Caco-2 (cell line): Measurements from ENCODE around the gene CYTH4. TPM values are rescaled to one million over a fixed set of nuclear protein-coding genes. Genes with fewer than 3 reads are reported as not detected.

Experiments
- BruUV-seq: library from RNA; stranded (reverse); fragments of 400-500 nt; replicated peaks from 2 replicates; lab custom pipeline; 2021; lab: Mats Ljungman, UMichigan
- CTCF ChIA-PET: fragments of 300-600 bp; sonication (Branson Sonifier 250); formaldehyde crosslinking; loops from one replicate; lab custom pipeline; 2022; ENCODE audit warnings: antibody characterized with exemption; lab: Charles Lee
- POLR2A ChIA-PET: fragments of 300-600 bp; sonication (Branson Sonifier 250); formaldehyde crosslinking; loops from one replicate; lab custom pipeline; 2022; ENCODE audit warnings: antibody characterized with exemption; lab: Charles Lee
- DNase-seq, 2 experiments: peaks; one replicate each; pipeline versions ENCODE4 v3.0.0 to v3.0.0-alpha.2; 2020 to 2022
- H3K27me3 ChIP-seq: replicated peaks from 2 replicates; pipeline ENCODE4 v1.6.0; 2011; ENCODE audit warnings: low read length; ENCODE audit not compliant: control insufficient read depth, insufficient read depth
- H3K36me3 ChIP-seq: 2 replicates; pipeline ENCODE4 v1.5.1; 2011; ENCODE audit warnings: low read length; ENCODE audit not compliant: control insufficient read depth, insufficient read depth
- H3K4me1 ChIP-seq: fragments of 250-450 bp; sonication (Bioruptor Pico); 2 replicates; pipeline ENCODE4 v1.5.1; 2020; ENCODE audit warnings: mild to moderate bottlenecking
- H3K4me3 ChIP-seq: 2 replicates; pipeline ENCODE4 v1.5.1; 2011; ENCODE audit warnings: low read depth, mild to moderate bottlenecking, control low read depth, low read length
- H3K9me3 ChIP-seq: fragments of 250-450 bp; sonication (Bioruptor Pico); 2 replicates; pipeline ENCODE4 v1.5.1; 2020; ENCODE audit warnings: mild to moderate bottlenecking, moderate library complexity
- H3K27ac Mint-ChIP-seq: one replicate; pipeline ENCODE4 v1.8.0; 2022; ENCODE audit warnings: mixed read lengths; ENCODE audit not compliant: unreplicated experiment
- H3K27me3 Mint-ChIP-seq: one replicate; pipeline ENCODE4 v1.8.0; 2022; ENCODE audit warnings: mixed read lengths; ENCODE audit not compliant: insufficient read depth, unreplicated experiment
- H3K36me3 Mint-ChIP-seq: one replicate; pipeline ENCODE4 v1.8.0; 2022; ENCODE audit warnings: mild to moderate bottlenecking, mixed read lengths; ENCODE audit not compliant: insufficient read depth, unreplicated experiment
- H3K4me1 Mint-ChIP-seq: one replicate; pipeline ENCODE4 v1.8.0; 2022; ENCODE audit warnings: low read depth, mixed read lengths; ENCODE audit not compliant: unreplicated experiment
- H3K4me3 Mint-ChIP-seq: one replicate; pipeline ENCODE4 v1.8.0; 2022; ENCODE audit warnings: mild to moderate bottlenecking, moderate library complexity, mixed read lengths; ENCODE audit not compliant: unreplicated experiment
- H3K9me3 Mint-ChIP-seq: one replicate; pipeline ENCODE4 v1.8.0; 2022; ENCODE audit warnings: mixed read lengths; ENCODE audit not compliant: unreplicated experiment
- intact Hi-C: fragments of 100-400 bp; cut with micrococcal nuclease; formaldehyde crosslinking; loops from one replicate; pipeline ENCODE4 v1.10.0; 2022; ENCODE audit not compliant: unreplicated experiment
- total RNA-seq: library from RNA; stranded (reverse); gene quantifications from 2 replicates; pipeline ENCODE4 v1.2.3, GENCODE V29; 2022
- TF ChIP-seq, protein P1 (sequence below), 2 experiments: fragments of 200-600 bp in 1 of 2; IDR thresholded peaks; 1 replicate in 1 of 2; 2 replicates in 1 of 2; pipeline versions ENCODE4 v1.5.1 to v1.8.0; 2011 to 2022; ENCODE audit warnings: antibody characterized with exemption in 1 of 2, control low read depth in 1 of 2, inconsistent platforms in 1 of 2, low read depth in 1 of 2, low read length in 1 of 2, mild to moderate bottlenecking in 1 of 2, moderate library complexity in 1 of 2; ENCODE audit not compliant: insufficient read depth in 1 of 2, severe bottlenecking in 1 of 2, unreplicated experiment in 1 of 2

Gene CYTH4
- total RNA-seq, 1 experiment from 2014 or later = not detected

DNA sequence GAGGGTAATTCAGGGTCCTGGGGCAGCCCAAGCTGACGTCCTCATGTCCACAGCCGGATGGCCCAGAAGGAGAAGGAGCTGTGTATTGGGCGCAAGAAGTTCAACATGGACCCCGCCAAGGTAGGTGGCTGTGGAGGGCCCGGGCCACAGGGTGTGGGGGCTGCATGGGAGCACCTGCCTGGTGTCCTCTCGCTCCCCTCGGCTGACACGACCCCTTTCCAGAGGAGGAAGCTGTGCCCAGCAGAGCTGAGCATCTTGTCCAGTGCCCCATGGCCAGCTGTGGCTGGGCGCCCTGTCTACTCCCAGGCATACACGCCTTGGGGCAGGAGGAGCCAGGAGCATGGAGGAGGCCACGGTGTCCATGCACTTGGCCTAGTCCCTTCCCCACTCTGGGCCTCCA, 13.6 kb downstream of the CYTH4 start:
- H3K36me3 Mint-ChIP-seq = no peaks in the 10 kb centered on the region
- H3K4me1 Mint-ChIP-seq = no peaks in the 10 kb centered on the region
- POLR2A ChIA-PET = no interaction called here
- no peaks in the 10 kb centered on the region for H3K9me3 Mint-ChIP-seq
- CTCF ChIA-PET = no interaction called here
- H3K36me3 ChIP-seq = no peaks in the 10 kb centered on the region
- H3K27ac Mint-ChIP-seq = no peak overlapping the region
- intact Hi-C loops = no loop called here
- no peaks in the 10 kb centered on the region for H3K27me3 ChIP-seq
- no peaks in the 10 kb centered on the region for H3K4me1 ChIP-seq
- no peak overlapping the region for H3K4me3 ChIP-seq
- H3K4me3 Mint-ChIP-seq = no peak overlapping the region
- TF ChIP-seq, protein P1, sequence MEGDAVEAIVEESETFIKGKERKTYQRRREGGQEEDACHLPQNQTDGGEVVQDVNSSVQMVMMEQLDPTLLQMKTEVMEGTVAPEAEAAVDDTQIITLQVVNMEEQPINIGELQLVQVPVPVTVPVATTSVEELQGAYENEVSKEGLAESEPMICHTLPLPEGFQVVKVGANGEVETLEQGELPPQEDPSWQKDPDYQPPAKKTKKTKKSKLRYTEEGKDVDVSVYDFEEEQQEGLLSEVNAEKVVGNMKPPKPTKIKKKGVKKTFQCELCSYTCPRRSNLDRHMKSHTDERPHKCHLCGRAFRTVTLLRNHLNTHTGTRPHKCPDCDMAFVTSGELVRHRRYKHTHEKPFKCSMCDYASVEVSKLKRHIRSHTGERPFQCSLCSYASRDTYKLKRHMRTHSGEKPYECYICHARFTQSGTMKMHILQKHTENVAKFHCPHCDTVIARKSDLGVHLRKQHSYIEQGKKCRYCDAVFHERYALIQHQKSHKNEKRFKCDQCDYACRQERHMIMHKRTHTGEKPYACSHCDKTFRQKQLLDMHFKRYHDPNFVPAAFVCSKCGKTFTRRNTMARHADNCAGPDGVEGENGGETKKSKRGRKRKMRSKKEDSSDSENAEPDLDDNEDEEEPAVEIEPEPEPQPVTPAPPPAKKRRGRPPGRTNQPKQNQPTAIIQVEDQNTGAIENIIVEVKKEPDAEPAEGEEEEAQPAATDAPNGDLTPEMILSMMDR (IDR thresholded peaks at IDR 0.05; ENCODE audit: insufficient read depth in 1 of 2, low read depth in 1 of 2, low read length in 1 of 2, severe bottlenecking in 1 of 2, unreplicated experiment in 1 of 2) = no peak
- no peak for DNase-seq
- BruUV-seq = no TSS peak
- H3K9me3 ChIP-seq = no peaks in the 10 kb centered on the region
- H3K27me3 Mint-ChIP-seq = peaks cover 3% of the 10 kb centered on the region

DNA sequence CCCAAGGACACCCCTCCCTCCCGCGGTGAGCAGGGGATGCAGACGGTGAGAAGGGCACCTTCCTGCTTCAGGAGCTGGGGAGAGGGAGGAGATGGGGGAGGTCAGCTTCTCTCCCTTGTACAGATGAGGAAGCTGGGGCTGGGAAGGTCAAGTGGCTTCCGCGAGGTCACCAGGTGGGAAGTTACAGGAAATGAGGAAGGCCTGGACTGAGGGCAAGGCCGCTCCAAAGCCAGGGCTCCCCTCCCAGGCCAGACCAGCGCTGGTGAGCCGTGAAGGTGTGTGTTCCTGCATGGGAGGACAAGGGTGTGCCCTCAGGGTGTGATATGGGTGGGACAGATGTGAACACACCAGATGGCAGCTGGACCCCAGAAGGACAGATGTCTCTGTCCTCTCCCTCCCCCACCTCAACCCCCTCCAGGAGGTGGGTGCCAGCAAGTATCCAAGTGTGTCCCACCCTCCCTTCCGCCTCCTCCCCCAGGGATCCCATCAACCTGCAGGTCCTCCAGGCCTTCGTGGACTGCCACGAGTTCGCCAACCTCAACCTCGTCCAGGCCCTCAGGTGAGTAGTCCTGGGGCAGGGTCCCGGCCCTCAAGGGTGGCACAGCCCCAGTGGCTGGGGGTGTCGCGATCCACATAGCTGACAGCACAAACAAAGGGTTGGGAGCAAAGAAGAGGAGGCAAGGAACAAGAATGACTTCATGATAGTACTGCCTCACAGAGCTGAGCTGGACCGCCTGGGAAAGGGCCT, 16.6 kb downstream of the CYTH4 start:
- peaks cover 3% of the 10 kb centered on the region for H3K36me3 Mint-ChIP-seq
- H3K36me3 ChIP-seq = no peaks in the 10 kb centered on the region
- no peaks in the 10 kb centered on the region for H3K4me1 Mint-ChIP-seq
- H3K4me3 ChIP-seq = no peak overlapping the region
- H3K27me3 ChIP-seq = no peaks in the 10 kb centered on the region
- POLR2A ChIA-PET = no interaction called here
- H3K27ac Mint-ChIP-seq = no peak overlapping the region
- TF ChIP-seq, protein P1 (IDR thresholded peaks at IDR 0.05; ENCODE audit: insufficient read depth in 1 of 2, low read depth in 1 of 2, low read length in 1 of 2, severe bottlenecking in 1 of 2, unreplicated experiment in 1 of 2) = no peak
- CTCF ChIA-PET = no interaction called here
- no peak for DNase-seq
- H3K4me3 Mint-ChIP-seq = no peak overlapping the region
- H3K9me3 ChIP-seq = no peaks in the 10 kb centered on the region
- no peaks in the 10 kb centered on the region for H3K4me1 ChIP-seq
- intact Hi-C loops = no loop called here
- peaks cover 3% of the 10 kb centered on the region for H3K27me3 Mint-ChIP-seq
- no peaks in the 10 kb centered on the region for H3K9me3 Mint-ChIP-seq
- no TSS peak for BruUV-seq

DNA sequence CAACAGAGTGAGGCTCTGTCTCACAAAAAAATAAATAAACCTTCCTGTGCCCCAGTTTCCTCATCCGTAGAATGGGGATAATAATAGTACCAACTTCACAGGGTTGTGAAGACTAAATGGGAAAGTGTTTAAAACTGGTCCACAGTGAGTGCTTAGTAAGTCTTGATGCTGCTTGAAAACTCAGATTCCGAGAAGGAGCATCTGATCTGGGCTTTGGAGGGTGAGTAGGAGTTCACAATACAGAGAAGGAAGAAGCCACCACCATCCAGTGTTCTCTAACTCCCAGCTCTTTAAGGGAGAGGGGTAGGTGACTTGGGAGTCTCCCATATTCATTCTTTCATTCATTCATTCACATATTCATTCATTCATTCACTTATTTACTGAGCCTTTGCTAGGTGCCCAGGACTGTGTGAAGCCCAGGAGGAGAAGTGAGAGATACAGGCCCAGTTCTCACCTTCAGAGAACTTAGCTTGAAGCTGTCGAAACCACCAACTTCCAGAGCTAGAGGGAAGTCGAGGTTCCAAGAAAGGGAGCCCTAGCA, 17.7 kb downstream of the CYTH4 start:
- Mint-ChIP-seq H3K9me3 (no peaks in the 10 kb centered on the region), H3K36me3 (peaks cover 5% of the 10 kb centered on the region), H3K27me3 (no peaks in the 10 kb centered on the region), H3K27ac (no peak overlapping the region), H3K4me3 (no peak overlapping the region), H3K4me1 (no peaks in the 10 kb centered on the region)
- TF ChIP-seq, protein P1 (IDR thresholded peaks at IDR 0.05; ENCODE audit: insufficient read depth in 1 of 2, low read depth in 1 of 2, low read length in 1 of 2, severe bottlenecking in 1 of 2, unreplicated experiment in 1 of 2) = no peak
- intact Hi-C loops = no loop called here
- H3K4me1 ChIP-seq = no peaks in the 10 kb centered on the region
- ChIA-PET CTCF (no interaction called here), POLR2A (no interaction called here)
- no peaks in the 10 kb centered on the region for H3K36me3 ChIP-seq
- DNase-seq = no peak
- no peak overlapping the region for H3K4me3 ChIP-seq
- no peaks in the 10 kb centered on the region for H3K9me3 ChIP-seq
- no peaks in the 10 kb centered on the region for H3K27me3 ChIP-seq
- no TSS peak for BruUV-seq
